OCI-LY7 (cell line): ENCODE data around the gene DYRK4.

Experiments used
- EZH2phosphoT487 ChIP-seq: fragments of 200-600 bp; sonication (generic); IDR thresholded peaks from 2 replicates; pipeline ENCODE4 v1.6.1; 2018; ENCODE audit warnings: low read depth, borderline replicate concordance, mild to moderate bottlenecking, mixed run types, antibody characterized with exemption, low read length, moderate library complexity, mixed read lengths
- TF ChIP-seq, protein P1 (sequence below): fragments of 200-600 bp; sonication (generic); conservative IDR thresholded peaks from 2 replicates; pipeline ENCODE4 v1.5.1; 2014; ENCODE audit warnings: mild to moderate bottlenecking, antibody characterized with exemption, low read length, moderate library complexity, mixed read lengths

DNA sequence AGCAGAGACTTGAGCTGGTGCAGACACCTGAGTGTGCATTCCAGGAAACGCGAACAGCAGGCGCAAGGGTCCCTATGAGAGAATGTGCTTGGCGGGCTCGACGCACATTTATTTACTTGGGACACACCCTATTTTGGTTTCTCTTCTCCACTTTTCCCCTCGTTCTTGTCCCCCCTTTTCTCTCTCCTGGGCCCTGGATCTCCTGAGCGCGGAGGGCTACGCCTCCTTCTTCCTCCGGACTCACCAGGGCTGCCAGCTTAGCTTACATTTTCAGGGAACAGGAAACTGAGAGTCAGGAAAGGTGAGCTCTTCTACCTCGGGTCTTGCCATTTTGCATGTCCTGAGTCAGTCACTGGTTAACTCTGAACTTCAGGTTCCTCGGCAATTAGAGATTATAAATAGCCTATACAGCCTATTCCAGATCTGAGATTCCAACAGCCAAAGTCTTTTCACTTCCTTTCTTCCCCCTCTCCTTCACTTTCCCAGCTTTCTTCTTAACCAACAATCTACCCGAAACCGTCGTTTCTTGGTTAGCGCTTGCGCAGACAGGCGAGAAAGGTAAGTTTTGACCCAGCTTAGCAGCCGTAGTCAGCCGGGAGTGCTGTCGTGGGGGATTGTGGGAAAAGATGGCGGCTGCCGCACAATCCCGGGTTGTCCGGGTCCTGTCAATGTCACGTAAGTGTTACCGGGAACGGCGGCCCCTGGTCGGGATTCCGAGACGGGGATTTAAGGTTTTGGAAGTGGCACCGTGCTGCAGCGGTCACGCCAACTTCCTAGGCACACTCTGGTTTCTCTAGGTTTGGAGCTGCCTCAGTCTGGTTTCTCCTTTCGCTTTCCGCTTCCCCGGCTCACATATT is 86.7 kb downstream of the DYRK4 start, which contains the start of the genes AKAP3 and NDUFA9:
- TF ChIP-seq EZH2phosphoT487: no peak
- TF ChIP-seq, protein P1, sequence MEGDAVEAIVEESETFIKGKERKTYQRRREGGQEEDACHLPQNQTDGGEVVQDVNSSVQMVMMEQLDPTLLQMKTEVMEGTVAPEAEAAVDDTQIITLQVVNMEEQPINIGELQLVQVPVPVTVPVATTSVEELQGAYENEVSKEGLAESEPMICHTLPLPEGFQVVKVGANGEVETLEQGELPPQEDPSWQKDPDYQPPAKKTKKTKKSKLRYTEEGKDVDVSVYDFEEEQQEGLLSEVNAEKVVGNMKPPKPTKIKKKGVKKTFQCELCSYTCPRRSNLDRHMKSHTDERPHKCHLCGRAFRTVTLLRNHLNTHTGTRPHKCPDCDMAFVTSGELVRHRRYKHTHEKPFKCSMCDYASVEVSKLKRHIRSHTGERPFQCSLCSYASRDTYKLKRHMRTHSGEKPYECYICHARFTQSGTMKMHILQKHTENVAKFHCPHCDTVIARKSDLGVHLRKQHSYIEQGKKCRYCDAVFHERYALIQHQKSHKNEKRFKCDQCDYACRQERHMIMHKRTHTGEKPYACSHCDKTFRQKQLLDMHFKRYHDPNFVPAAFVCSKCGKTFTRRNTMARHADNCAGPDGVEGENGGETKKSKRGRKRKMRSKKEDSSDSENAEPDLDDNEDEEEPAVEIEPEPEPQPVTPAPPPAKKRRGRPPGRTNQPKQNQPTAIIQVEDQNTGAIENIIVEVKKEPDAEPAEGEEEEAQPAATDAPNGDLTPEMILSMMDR: no peak
